ENCODE measurements around the gene EVI5L. TPM values are rescaled to one million over a fixed set of nuclear protein-coding genes. Genes with fewer than 3 reads are reported as not detected.

EVI5L gene
- total and polyA plus RNA-seq, 2 of the 13 experiments (the other 11 are each of a cell fraction or from before 2014, with no cell fraction given): 1.7 to 2.4 TPM

DNA sequence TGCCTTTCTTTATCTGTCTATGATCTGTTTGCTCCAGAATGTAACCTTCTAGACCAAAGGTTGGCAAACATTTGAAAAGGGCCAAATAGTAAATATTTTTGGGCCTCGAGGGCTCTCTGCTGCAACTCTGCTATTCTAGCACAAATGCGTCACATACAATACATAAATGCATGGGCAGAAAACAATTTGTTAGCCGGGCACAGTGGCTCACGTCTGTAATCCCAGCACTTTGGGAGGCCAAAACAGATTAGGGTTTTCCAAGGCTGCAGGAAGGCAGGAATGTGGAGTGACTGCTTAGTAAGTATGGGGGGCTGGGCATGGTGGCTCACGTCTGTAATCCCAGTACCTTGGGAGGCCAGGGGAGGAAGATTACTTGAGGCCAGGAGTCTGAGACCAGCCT, 21.9 kb upstream of the EVI5L start:
- Histone ChIP-seq H3K27me3 (ENCODE audit: control insufficient read depth in 1 of 2, insufficient read depth in 2 of 2, low read length in 2 of 2) (peaks cover 0 to 7% of the 10 kb centered on the region in 2 experiments; a peak in 1 of 5 replicates), H3K4me1 (ENCODE audit: insufficient read depth, low read length) (peaks cover 6% of the 10 kb centered on the region; the same call in 1 of the 2 replicates), H3K79me2 (ENCODE audit: insufficient read depth, low read length) (no peaks in the 10 kb centered on the region), H4K20me1 (ENCODE audit: insufficient read depth, low read length) (no peaks in the 10 kb centered on the region), H3K36me3 (replicated peaks in 1 of 2; ENCODE audit: control insufficient read depth in 1 of 2, insufficient read depth in 2 of 2, low read length in 2 of 2) (no peaks in the 10 kb centered on the region), H3K27ac (ENCODE audit: extremely low read length, insufficient read depth, low read length) (no peak overlapping the region), H3K9ac (ENCODE audit: insufficient read depth, low read depth, low read length) (no peak overlapping the region), H3K4me3 (replicated peaks in 1 of 3; ENCODE audit: insufficient read depth in 1 of 3, low read depth in 2 of 3, low read length in 3 of 3) (no peak overlapping the region), H3K9me3 (ENCODE audit: low read length) (no peaks in the 10 kb centered on the region), H2AFZ (ENCODE audit: low read length) (no peak overlapping the region), H3K4me2 (ENCODE audit: low read depth, low read length) (no peak overlapping the region)
- WGBS (ENCODE audit: low lambda C conversion rate): 15% methylated on average over 5 of the region's 5 CpGs
- intact Hi-C loops (cut with micrococcal nuclease; ENCODE audit: unreplicated experiment) (no loop called here), in situ Hi-C loops (cut with HindIII; ENCODE audit: extremely low pct_ligation_motif_present, low pct_unique_long_range_greater_than_20kb) (no loop called here)
- DNase-seq (ENCODE audit: low spot score) (no peak), ATAC-seq (no peak), FAIRE-seq (no peak)
- POLR2A ChIA-PET: no interaction called here
- no TSS peak for BruUV-seq (replicated peaks)
- CTCF ChIA-PET (ENCODE audit: low intra/inter-chr PET ratio, low total read pairs): no interaction called here
- no peak for TF ChIP-seq ZNF382 (CRISPR knock-in tag; IDR thresholded peaks at IDR 0.05; ENCODE audit: borderline replicate concordance)
- no peak for TF ChIP-seq ARNT2 (CRISPR knock-in tag; IDR thresholded peaks at IDR 0.05; ENCODE audit: low read depth)
- no peak for TF ChIP-seq MTF1 (CRISPR knock-in tag; IDR thresholded peaks at IDR 0.05)
- no peak for TF ChIP-seq KDM5B (CRISPR knock-in tag; IDR thresholded peaks at IDR 0.05; ENCODE audit: borderline replicate concordance)
- TF ChIP-seq PITX1 (CRISPR knock-in tag; IDR thresholded peaks at IDR 0.05): no peak
- TF ChIP-seq, protein P1, sequence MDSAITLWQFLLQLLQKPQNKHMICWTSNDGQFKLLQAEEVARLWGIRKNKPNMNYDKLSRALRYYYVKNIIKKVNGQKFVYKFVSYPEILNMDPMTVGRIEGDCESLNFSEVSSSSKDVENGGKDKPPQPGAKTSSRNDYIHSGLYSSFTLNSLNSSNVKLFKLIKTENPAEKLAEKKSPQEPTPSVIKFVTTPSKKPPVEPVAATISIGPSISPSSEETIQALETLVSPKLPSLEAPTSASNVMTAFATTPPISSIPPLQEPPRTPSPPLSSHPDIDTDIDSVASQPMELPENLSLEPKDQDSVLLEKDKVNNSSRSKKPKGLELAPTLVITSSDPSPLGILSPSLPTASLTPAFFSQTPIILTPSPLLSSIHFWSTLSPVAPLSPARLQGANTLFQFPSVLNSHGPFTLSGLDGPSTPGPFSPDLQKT (CRISPR knock-in tag; IDR thresholded peaks at IDR 0.05; ENCODE audit: borderline replicate concordance): no peak
- no peak for TF ChIP-seq PRPF4 (IDR thresholded peaks at IDR 0.05; ENCODE audit: low read depth, low read length, poor library complexity, severe bottlenecking)
- TF ChIP-seq SIN3B (IDR thresholded peaks at IDR 0.05; ENCODE audit: low read length): no peak
- TF ChIP-seq WIZ (CRISPR knock-in tag; IDR thresholded peaks at IDR 0.05): no peak
- TF ChIP-seq HMG20B (CRISPR knock-in tag; conservative IDR thresholded peaks at IDR 0.05): no peak
- TF ChIP-seq, protein P2, sequence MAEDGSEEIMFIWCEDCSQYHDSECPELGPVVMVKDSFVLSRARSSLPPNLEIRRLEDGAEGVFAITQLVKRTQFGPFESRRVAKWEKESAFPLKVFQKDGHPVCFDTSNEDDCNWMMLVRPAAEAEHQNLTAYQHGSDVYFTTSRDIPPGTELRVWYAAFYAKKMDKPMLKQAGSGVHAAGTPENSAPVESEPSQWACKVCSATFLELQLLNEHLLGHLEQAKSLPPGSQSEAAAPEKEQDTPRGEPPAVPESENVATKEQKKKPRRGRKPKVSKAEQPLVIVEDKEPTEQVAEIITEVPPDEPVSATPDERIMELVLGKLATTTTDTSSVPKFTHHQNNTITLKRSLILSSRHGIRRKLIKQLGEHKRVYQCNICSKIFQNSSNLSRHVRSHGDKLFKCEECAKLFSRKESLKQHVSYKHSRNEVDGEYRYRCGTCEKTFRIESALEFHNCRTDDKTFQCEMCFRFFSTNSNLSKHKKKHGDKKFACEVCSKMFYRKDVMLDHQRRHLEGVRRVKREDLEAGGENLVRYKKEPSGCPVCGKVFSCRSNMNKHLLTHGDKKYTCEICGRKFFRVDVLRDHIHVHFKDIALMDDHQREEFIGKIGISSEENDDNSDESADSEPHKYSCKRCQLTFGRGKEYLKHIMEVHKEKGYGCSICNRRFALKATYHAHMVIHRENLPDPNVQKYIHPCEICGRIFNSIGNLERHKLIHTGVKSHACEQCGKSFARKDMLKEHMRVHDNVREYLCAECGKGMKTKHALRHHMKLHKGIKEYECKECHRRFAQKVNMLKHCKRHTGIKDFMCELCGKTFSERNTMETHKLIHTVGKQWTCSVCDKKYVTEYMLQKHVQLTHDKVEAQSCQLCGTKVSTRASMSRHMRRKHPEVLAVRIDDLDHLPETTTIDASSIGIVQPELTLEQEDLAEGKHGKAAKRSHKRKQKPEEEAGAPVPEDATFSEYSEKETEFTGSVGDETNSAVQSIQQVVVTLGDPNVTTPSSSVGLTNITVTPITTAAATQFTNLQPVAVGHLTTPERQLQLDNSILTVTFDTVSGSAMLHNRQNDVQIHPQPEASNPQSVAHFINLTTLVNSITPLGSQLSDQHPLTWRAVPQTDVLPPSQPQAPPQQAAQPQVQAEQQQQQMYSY (CRISPR knock-in tag; IDR thresholded peaks at IDR 0.05): no peak
- TF ChIP-seq U2AF1 (optimal IDR thresholded peaks at IDR 0.05; ENCODE audit: low read depth, low read length): no peak
